Naive thymus-derived CD4-positive, alpha-beta T cell (primary cell): Measurements from ENCODE around the gene CLCN5. TPM values are rescaled to one million over a fixed set of nuclear protein-coding genes. Genes with fewer than 3 reads are reported as not detected.

Experiments used
- ATAC-seq: fragments of 150-1000 bp; cut with Tn5 transposase; 2 replicates; pipeline ENCODE4 v1.10.0; 2021; ENCODE audit warnings: mild to moderate bottlenecking, moderate library complexity
- CTCF ChIA-PET: fragments of 350-600 bp; sonication (Branson Sonifier 250); formaldehyde crosslinking; loops from one replicate; lab custom pipeline; 2021; ENCODE audit warnings: antibody characterized with exemption; lab: Charles Lee
- POLR2A ChIA-PET: fragments of 350-600 bp; sonication (Branson Sonifier 250); formaldehyde crosslinking; loops from one replicate; lab custom pipeline; 2021; ENCODE audit warnings: antibody characterized with exemption, inconsistent platforms; lab: Charles Lee
- DNase-seq, 9 donors: peaks; one replicate each; pipeline versions ENCODE4 v3.0.0 to v3.0.0-alpha.2; 2020 to 2022; ENCODE audit warnings: mixed read lengths in 1 of 9
- H3K27ac ChIP-seq: one replicate; pipeline ENCODE4 v1.7.0; 2013; ENCODE audit warnings: mild to moderate bottlenecking, low read depth, low read length, moderate library complexity
- H3K27me3 ChIP-seq, 2 donors: one replicate each; pipeline ENCODE4 v1.7.0; 2013; ENCODE audit warnings: low read length in 2 of 2, mild to moderate bottlenecking in 2 of 2, moderate library complexity in 2 of 2; ENCODE audit not compliant: control insufficient read depth in 2 of 2, insufficient read depth in 2 of 2
- H3K36me3 ChIP-seq, 3 experiments: 1 replicate in 2 of 3; 2 replicates in 1 of 3; pipeline ENCODE4 v1.7.0; 2013; ENCODE audit warnings: low read length in 3 of 3, mild to moderate bottlenecking in 3 of 3, moderate library complexity in 1 of 3; ENCODE audit not compliant: insufficient read depth in 3 of 3, control insufficient read depth in 2 of 3
- H3K4me1 ChIP-seq, 2 donors: one replicate each; pipeline ENCODE4 v1.7.0; 2013; ENCODE audit warnings: low read length in 2 of 2, mild to moderate bottlenecking in 2 of 2, moderate library complexity in 1 of 2; ENCODE audit not compliant: control insufficient read depth in 2 of 2, insufficient read depth in 2 of 2
- H3K4me3 ChIP-seq: 2 replicates; pipeline ENCODE4 v1.7.0; 2013; ENCODE audit warnings: mild to moderate bottlenecking, low read length
- H3K9me3 ChIP-seq, 3 experiments: 1 replicate in 2 of 3; 2 replicates in 1 of 3; pipeline ENCODE4 v1.7.0; 2013; ENCODE audit warnings: low read length in 3 of 3; ENCODE audit not compliant: control insufficient read depth in 2 of 3
- H3K27ac Mint-ChIP-seq, 9 donors: one replicate each; pipeline ENCODE4 v1.8.0; 2020 to 2022; ENCODE audit warnings: mixed read lengths in 9 of 9, mild to moderate bottlenecking in 8 of 9, moderate library complexity in 5 of 9, inconsistent platforms in 2 of 9
- H3K27me3 Mint-ChIP-seq, 5 donors: one replicate each; pipeline ENCODE4 v1.8.0; 2021 to 2022; ENCODE audit warnings: mixed read lengths in 5 of 5, mild to moderate bottlenecking in 1 of 5
- H3K36me3 Mint-ChIP-seq, 5 donors: one replicate each; pipeline ENCODE4 v1.8.0; 2020 to 2022; ENCODE audit warnings: mixed read lengths in 5 of 5, mild to moderate bottlenecking in 3 of 5, inconsistent platforms in 1 of 5
- H3K4me1 Mint-ChIP-seq, 7 donors: one replicate each; pipeline ENCODE4 v1.8.0; 2020 to 2022; ENCODE audit warnings: mixed read lengths in 7 of 7, mild to moderate bottlenecking in 3 of 7, inconsistent platforms in 1 of 7
- H3K4me3 Mint-ChIP-seq, 10 donors: one replicate each; pipeline ENCODE4 v1.8.0; 2020 to 2022; ENCODE audit warnings: mild to moderate bottlenecking in 10 of 10, mixed read lengths in 10 of 10, moderate library complexity in 6 of 10, inconsistent platforms in 2 of 10
- H3K9me3 Mint-ChIP-seq, 11 donors: one replicate each; pipeline ENCODE4 v1.8.0; 2020 to 2022; ENCODE audit warnings: mixed read lengths in 11 of 11, mild to moderate bottlenecking in 4 of 11, inconsistent platforms in 1 of 11, moderate library complexity in 1 of 11
- intact Hi-C, 2 donors: fragments of 100-400 bp; cut with micrococcal nuclease; formaldehyde crosslinking; loops; one replicate each; pipeline ENCODE4 v1.15.1; 2023
- polyA plus RNA-seq, 2 donors: library from polyadenylated mRNA; unstranded; fragments of 300-500 nt; fragmentation: Illumina TruSeq; gene quantifications; one replicate each; pipeline ENCODE4 v1.2.3, GENCODE V29; 2021
- total RNA-seq, 6 experiments: library from RNA in 5 of 6; stranded (reverse) in 5 of 6; gene quantifications; 1 replicate in 5 of 6; 2 replicates in 1 of 6; pipeline ENCODE4 v1.2.3 and lab custom pipeline; 2021 to 2026

The CLCN5 gene
- 1 to 10 TPM; 2.8 to 3.9 (median 3.8) TPM for total RNA-seq
- polyA plus RNA-seq = 1 to 10 TPM in 1 of 2 donors, under 1 TPM in 1; 0.50 to 1.3 TPM
- total RNA-seq (lab: John Stamatoyannopoulos, UW) = 7.1 reads per million, percentile 30 among the genes with 10 or more reads in this experiment

GRCh38 chrX:49922291-49923241 lies at the start of gene CLCN5:
Gene CLCN5 (plus strand): TSS chrX:49922596. CDS start chrX:49925299, 2,703 bp downstream.
- peak within 1 kb of the TSS; percentile 61 for H3K27ac ChIP-seq
- ATAC-seq (peak; percentile 97), DNase-seq (peak; percentile 85 to 96 (median 94))
- H3K27me3 Mint-ChIP-seq = no peaks in the 10 kb centered on the region
- peaks cover 0 to 5% of the 10 kb centered on the region in 2 donors for H3K4me1 ChIP-seq
- H3K9me3 Mint-ChIP-seq = no peaks in the 10 kb centered on the region
- no peaks in the 10 kb centered on the region for H3K36me3 ChIP-seq
- peaks cover 0 to 16% (median 8%) of the 10 kb centered on the region in 7 donors for H3K4me1 Mint-ChIP-seq
- intact Hi-C loops = loop anchor here (1.0 to 5.0 kb wide), 3 partner anchors 43 to 1120 kb away; partner anchors contain the start of genes CCNB3 (in 2 of the 2), USP27X (in 2 of the 2) and HDAC6 (in 1 of the 2)
- CTCF ChIA-PET = interaction anchor here (1.2 kb wide), 2 partner anchors 38 to 44 kb away, joined by 5 to 6 read pairs; partner anchors contain the start of gene USP27X
- H3K27ac Mint-ChIP-seq = peak within 1 kb of the TSS; percentile 43 to 85 (median 57)
- H3K27me3 ChIP-seq = no peaks in the 10 kb centered on the region
- POLR2A ChIA-PET = interaction anchor here (0.6 to 0.8 kb wide), 2 partner anchors 9 to 49 kb away, joined by 3 to 4 read pairs; no protein-coding TSS in a partner anchor
- no peaks in the 10 kb centered on the region for H3K9me3 ChIP-seq
- peak within 1 kb of the TSS; percentile 74 for H3K4me3 ChIP-seq
- peak within 1 kb of the TSS; percentile 76 to 86 (median 83) for H3K4me3 Mint-ChIP-seq
- no peaks in the 10 kb centered on the region for H3K36me3 Mint-ChIP-seq

- Histone ChIP-seq H3K9me3 (no peaks in the 10 kb centered on the region), H3K4me3 (no peak overlapping the region), H3K27me3 (no peaks in the 10 kb centered on the region), H3K36me3 (no peaks in the 10 kb centered on the region), H3K27ac (peak overlapping the region; percentile 12), H3K4me1 (peaks cover 10 to 19% of the 10 kb centered on the region in 2 donors)
- Mint-ChIP-seq H3K9me3 (no peaks in the 10 kb centered on the region), H3K4me3 (peak overlapping the region in 6 of 10 donors; percentile 7 to 68 (median 36)), H3K27me3 (no peaks in the 10 kb centered on the region), H3K36me3 (no peaks in the 10 kb centered on the region), H3K27ac (peak overlapping the region in 7 of 9 donors; percentile 25 to 85 (median 64)), H3K4me1 (peaks cover 3 to 30% (median 22%) of the 10 kb centered on the region in 7 donors)
- DNase-seq = peak in 7 of 9 donors; percentile 8 to 43 (median 24)
- intact Hi-C loops = loop anchor here (1.0 to 5.0 kb wide), 6 partner anchors 115 to 1521 kb away; partner anchors contain the start of gene MAGIX (in 1 of the 2)
- ATAC-seq = no peak
- ChIA-PET POLR2A (no interaction called here), CTCF (no interaction called here)
These were observed 45.6 kb upstream of the CLCN5 start for GRCh38 chrX:49876750-49877149.

GRCh38 chrX:49877397-49878101 lies 44.8 kb upstream of the CLCN5 start:
- no peak overlapping the region for H3K4me3 ChIP-seq
- DNase-seq (no peak), ATAC-seq (no peak)
- intact Hi-C loops = loop anchor here (5.0 kb wide), 4 partner anchors 605 to 1520 kb away; partner anchors contain the start of gene MAGIX (in 1 of the 2)
- Mint-ChIP-seq H3K27me3 (no peaks in the 10 kb centered on the region), H3K4me1 (peaks cover 6 to 37% (median 27%) of the 10 kb centered on the region in 7 donors), H3K27ac (peak overlapping the region; percentile 23 to 92 (median 64)), H3K36me3 (no peaks in the 10 kb centered on the region), H3K4me3 (peak overlapping the region in 3 of 10 donors; percentile 42 to 83 (median 66)), H3K9me3 (no peaks in the 10 kb centered on the region)
- H3K36me3 ChIP-seq = no peaks in the 10 kb centered on the region
- CTCF ChIA-PET = interaction anchor here (0.5 kb wide), 1 partner anchor 114 kb away, joined by 3 read pairs; no protein-coding TSS in a partner anchor
- H3K9me3 ChIP-seq = no peaks in the 10 kb centered on the region
- peak overlapping the region; percentile 21 for H3K27ac ChIP-seq
- H3K4me1 ChIP-seq = peaks cover 10 to 19% of the 10 kb centered on the region in 2 donors
- POLR2A ChIA-PET = no interaction called here
- no peaks in the 10 kb centered on the region for H3K27me3 ChIP-seq

GRCh38 chrX:49878128-49878833 lies 44.1 kb upstream of the CLCN5 start:
- intact Hi-C loops = loop anchor here (5.0 kb wide), 4 partner anchors 606 to 1519 kb away; partner anchors contain the start of gene MAGIX (in 1 of the 2)
- Histone ChIP-seq H3K9me3 (no peaks in the 10 kb centered on the region), H3K4me1 (peaks cover 10 to 19% of the 10 kb centered on the region in 2 donors), H3K4me3 (no peak overlapping the region), H3K27ac (peak overlapping the region; percentile 65), H3K36me3 (no peaks in the 10 kb centered on the region), H3K27me3 (no peaks in the 10 kb centered on the region)
- DNase-seq (no peak), ATAC-seq (no peak)
- ChIA-PET CTCF (interaction anchor here (0.5 to 1.3 kb wide), 2 partner anchors 44 to 115 kb away, joined by 3 to 5 read pairs; partner anchors contain the start of gene CLCN5), POLR2A (no interaction called here)
- Mint-ChIP-seq H3K27ac (peak overlapping the region in 7 of 9 donors; percentile 63 to 89 (median 79)), H3K4me1 (peaks cover 6 to 43% (median 33%) of the 10 kb centered on the region in 7 donors), H3K9me3 (no peaks in the 10 kb centered on the region), H3K4me3 (peak overlapping the region in 9 of 10 donors; percentile 77 to 88 (median 83)), H3K36me3 (no peaks in the 10 kb centered on the region), H3K27me3 (no peaks in the 10 kb centered on the region)

- peaks cover 10 to 19% of the 10 kb centered on the region in 2 donors for H3K4me1 ChIP-seq
- Mint-ChIP-seq H3K4me3 (peak within 1 kb of the TSS; percentile 81 to 91 (median 86)), H3K27ac (peak within 1 kb of the TSS; percentile 63 to 89 (median 74)), H3K36me3 (peaks cover 0 to under 1% (median 0%) of the 10 kb centered on the region in 5 donors), H3K27me3 (no peaks in the 10 kb centered on the region), H3K9me3 (no peaks in the 10 kb centered on the region), H3K4me1 (peaks cover 6 to 47% (median 36%) of the 10 kb centered on the region in 7 donors)
- peak within 1 kb of the TSS; percentile 65 for H3K27ac ChIP-seq
- H3K27me3 ChIP-seq = no peaks in the 10 kb centered on the region
- intact Hi-C loops = loop anchor here (1.0 to 5.0 kb wide), 7 partner anchors 43 to 1518 kb away; partner anchors contain the start of genes CLCN5 (in 2 of the 2), CCNB3 (in 1 of the 2), MAGIX (in 1 of the 2) and PPP1R3F (in 1 of the 2)
- H3K4me3 ChIP-seq = peak within 1 kb of the TSS; percentile 60
- no peaks in the 10 kb centered on the region for H3K9me3 ChIP-seq
- ChIA-PET CTCF (interaction anchor here (0.9 to 1.3 kb wide), 2 partner anchors 38 to 43 kb away, joined by 3 to 5 read pairs; partner anchors contain the start of gene CLCN5), POLR2A (no interaction called here)
- peak; percentile 60 to 82 (median 71) for DNase-seq
- peak; percentile 96 for ATAC-seq
- no peaks in the 10 kb centered on the region for H3K36me3 ChIP-seq
These were observed 43.4 kb upstream of the CLCN5 start, which contains the start of gene USP27X for GRCh38 chrX:49878834-49879655. Gene USP27X (plus strand): TSS chrX:49879484. CDS start chrX:49880308, 824 bp downstream.
